Measurements from ENCODE around the gene ARID5B. TPM values are rescaled to one million over a fixed set of nuclear protein-coding genes. Genes with fewer than 3 reads are reported as not detected.

ARID5B gene
- total RNA-seq, 4 donors from 2014 or later = 7.6 to 36.3 (median 21.2) TPM

DNA sequence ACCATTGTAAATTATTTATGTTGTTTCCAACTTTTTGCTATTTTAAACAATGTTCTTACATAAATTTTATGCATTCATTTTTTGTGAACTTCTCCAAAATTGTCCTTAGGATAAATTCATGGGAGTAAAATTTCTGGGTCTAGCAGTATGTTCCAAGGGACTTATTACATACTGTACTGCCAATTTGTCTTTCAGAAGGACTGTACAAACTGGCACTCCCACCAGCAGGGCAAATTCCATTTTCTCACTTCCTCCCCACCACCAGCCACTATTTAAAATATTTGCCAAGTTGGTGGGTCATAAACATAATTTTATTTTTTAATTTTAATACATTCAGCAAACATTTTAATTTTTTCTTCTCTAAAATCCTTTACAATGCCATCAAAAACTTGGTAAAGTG, 13.7 kb upstream of the ARID5B start:
- H3K27me3 ChIP-seq = no peaks in the 10 kb centered on the region
- intact Hi-C loops (cut with DNase I) = no loop called here
- no peaks in the 10 kb centered on the region for H3K4me1 ChIP-seq
- no peak overlapping the region for H3K27ac ChIP-seq
- no peak for DNase-seq
- TF ChIP-seq POLR2A (IDR thresholded peaks at IDR 0.05) = no peak
- TF ChIP-seq, protein P1, sequence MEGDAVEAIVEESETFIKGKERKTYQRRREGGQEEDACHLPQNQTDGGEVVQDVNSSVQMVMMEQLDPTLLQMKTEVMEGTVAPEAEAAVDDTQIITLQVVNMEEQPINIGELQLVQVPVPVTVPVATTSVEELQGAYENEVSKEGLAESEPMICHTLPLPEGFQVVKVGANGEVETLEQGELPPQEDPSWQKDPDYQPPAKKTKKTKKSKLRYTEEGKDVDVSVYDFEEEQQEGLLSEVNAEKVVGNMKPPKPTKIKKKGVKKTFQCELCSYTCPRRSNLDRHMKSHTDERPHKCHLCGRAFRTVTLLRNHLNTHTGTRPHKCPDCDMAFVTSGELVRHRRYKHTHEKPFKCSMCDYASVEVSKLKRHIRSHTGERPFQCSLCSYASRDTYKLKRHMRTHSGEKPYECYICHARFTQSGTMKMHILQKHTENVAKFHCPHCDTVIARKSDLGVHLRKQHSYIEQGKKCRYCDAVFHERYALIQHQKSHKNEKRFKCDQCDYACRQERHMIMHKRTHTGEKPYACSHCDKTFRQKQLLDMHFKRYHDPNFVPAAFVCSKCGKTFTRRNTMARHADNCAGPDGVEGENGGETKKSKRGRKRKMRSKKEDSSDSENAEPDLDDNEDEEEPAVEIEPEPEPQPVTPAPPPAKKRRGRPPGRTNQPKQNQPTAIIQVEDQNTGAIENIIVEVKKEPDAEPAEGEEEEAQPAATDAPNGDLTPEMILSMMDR (IDR thresholded peaks at IDR 0.05) = no peak
- no peak overlapping the region for H3K4me3 ChIP-seq (replicated peaks in 1 of 3)
- H3K36me3 ChIP-seq = no peaks in the 10 kb centered on the region
- H3K9me3 ChIP-seq = no peaks in the 10 kb centered on the region

DNA sequence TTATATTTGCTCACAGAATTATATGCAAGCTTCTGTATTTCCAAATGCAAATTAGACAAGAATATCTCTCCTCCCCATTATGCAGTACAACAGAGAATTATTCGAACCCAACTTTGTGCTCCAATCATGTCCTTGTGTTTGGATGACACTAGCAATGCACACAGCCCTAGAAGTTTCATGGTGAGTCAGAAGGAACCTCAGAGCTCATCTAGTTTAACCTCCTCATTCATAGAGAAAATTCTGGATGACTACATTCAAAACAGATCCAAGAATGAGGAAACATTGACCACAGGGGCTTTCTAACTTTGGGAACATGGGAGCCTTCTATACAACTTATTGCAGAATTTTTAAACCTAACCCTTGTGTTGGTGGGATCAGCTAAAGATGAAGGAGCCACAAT, 12.8 kb upstream of the ARID5B start:
- Histone ChIP-seq H3K4me3 (replicated peaks in 1 of 3) (no peak overlapping the region), H3K4me1 (no peaks in the 10 kb centered on the region), H3K36me3 (no peaks in the 10 kb centered on the region), H3K9me3 (no peaks in the 10 kb centered on the region), H3K27ac (no peak overlapping the region), H3K27me3 (no peaks in the 10 kb centered on the region)
- intact Hi-C loops (cut with DNase I) = no loop called here
- DNase-seq = no peak
- WGBS, 2 donors = 86 to 100% methylated on average over 1 of the region's 1 CpG
- no peak for TF ChIP-seq POLR2A (IDR thresholded peaks at IDR 0.05)
- TF ChIP-seq, protein P1 (IDR thresholded peaks at IDR 0.05) = no peak

DNA sequence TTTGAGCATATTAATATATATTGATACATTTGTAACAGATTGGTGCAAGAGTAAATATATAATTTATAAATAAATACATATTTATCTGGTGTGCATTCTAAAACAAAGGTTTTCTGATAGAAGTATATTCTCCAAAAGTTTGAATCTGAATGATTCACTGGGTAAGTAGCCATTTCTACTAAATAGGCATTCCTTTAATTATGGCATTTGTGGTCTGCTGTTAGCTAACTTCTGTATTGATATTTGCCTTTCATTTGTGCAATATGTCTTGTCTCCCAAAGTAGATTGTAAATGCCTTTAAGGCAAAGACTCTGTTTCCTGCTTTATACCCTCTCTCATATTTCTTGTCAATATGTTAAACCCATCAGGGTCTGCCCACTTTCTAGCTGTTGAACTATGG, 11.1 kb upstream of the ARID5B start:
- intact Hi-C loops (cut with DNase I) = loop anchor here (10.0 kb wide), 1 partner anchor 354 kb away; no protein-coding TSS in a partner anchor
- Histone ChIP-seq H3K36me3 (no peaks in the 10 kb centered on the region), H3K4me3 (replicated peaks in 1 of 3) (no peak overlapping the region), H3K4me1 (no peaks in the 10 kb centered on the region), H3K27me3 (no peaks in the 10 kb centered on the region), H3K27ac (no peak overlapping the region), H3K9me3 (no peaks in the 10 kb centered on the region)
- DNase-seq = no peak
- no peak for TF ChIP-seq POLR2A (IDR thresholded peaks at IDR 0.05)
- TF ChIP-seq, protein P1 (IDR thresholded peaks at IDR 0.05) = no peak

DNA sequence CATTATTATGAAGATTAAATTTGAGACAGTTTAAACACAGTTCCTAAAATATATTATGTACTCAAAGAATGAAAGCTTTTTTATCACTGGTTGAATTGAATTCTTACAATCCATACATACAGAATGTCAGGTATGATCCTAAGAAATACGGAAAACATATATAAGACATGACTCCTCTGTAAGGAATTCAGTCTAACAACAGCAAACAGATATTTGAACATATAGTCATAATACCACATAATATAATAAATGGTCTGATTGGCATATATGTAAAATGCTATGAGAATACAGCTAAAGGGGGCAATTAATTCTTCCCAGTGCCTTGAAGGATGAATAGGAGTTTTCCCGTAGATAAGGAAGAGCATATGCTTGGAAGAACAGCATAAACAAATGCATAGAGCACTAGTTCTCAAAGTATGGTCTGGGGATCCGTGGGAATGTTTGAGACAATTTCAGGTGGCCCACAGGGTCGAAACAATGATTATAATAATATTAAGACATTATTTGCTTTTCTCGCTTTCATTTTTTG, 10.6 kb upstream of the ARID5B start:
- Histone ChIP-seq H3K27me3 (no peaks in the 10 kb centered on the region), H3K4me1 (no peaks in the 10 kb centered on the region), H3K27ac (no peak overlapping the region), H3K36me3 (no peaks in the 10 kb centered on the region), H3K4me3 (replicated peaks in 1 of 3) (no peak overlapping the region), H3K9me3 (no peaks in the 10 kb centered on the region)
- TF ChIP-seq, protein P1 (IDR thresholded peaks at IDR 0.05) = no peak
- TF ChIP-seq POLR2A (IDR thresholded peaks at IDR 0.05) = no peak
- 90% methylated on average over 5 of the region's 5 CpGs for WGBS, 2 donors
- intact Hi-C loops (cut with DNase I) = loop anchor here (10.0 kb wide), 1 partner anchor 354 kb away; no protein-coding TSS in a partner anchor
- DNase-seq = no peak

DNA sequence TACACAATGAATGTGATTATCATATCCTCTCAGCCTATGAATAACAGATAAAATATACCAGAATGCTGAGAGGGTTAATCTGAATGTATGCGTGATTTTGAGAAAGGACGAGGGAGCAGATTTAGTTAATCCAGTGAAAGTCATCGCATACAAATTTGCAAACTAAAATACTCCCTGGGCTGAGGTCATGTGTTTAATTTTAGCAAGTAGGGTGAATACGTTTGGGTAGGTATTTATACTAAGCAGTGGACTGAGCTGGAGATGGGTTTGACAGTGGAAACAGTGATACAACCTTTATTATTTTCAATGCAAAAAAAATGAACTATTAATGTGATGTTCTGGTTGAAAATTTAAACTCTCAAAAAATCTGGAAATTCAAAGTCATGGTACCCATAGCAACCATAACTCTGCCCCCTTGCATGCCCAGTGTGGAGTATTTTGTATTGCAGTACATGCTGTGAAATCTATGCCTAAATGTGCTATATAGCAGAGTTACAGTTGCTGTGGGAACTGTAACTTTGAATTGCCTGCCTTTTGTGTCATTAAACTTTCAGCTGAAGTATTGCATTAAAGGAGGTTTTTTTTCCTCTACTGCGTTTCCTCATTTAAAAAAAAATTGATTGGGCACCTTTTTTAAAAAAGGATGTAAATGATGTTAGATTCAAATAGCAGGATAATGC, 9.5 kb upstream of the ARID5B start:
- H3K4me1 ChIP-seq = peaks cover 0 to under 1% of the 10 kb centered on the region in 2 donors
- H3K27me3 ChIP-seq = no peaks in the 10 kb centered on the region
- 75 to 83% methylated on average over 5 of the region's 5 CpGs for WGBS, 2 donors
- DNase-seq = no peak
- intact Hi-C loops (cut with DNase I) = loop anchor here (10.0 kb wide), 1 partner anchor 353 kb away; no protein-coding TSS in a partner anchor
- H3K4me3 ChIP-seq (replicated peaks in 1 of 3) = no peak overlapping the region
- no peaks in the 10 kb centered on the region for H3K36me3 ChIP-seq
- no peak overlapping the region for H3K27ac ChIP-seq
- H3K9me3 ChIP-seq = no peaks in the 10 kb centered on the region
- TF ChIP-seq, protein P1 (IDR thresholded peaks at IDR 0.05) = no peak
- no peak for TF ChIP-seq POLR2A (IDR thresholded peaks at IDR 0.05)
